NCI-H526 treated with DMSO at 0.1 percent for 48 hours (cell line): ENCODE data around the gene FARP1.

Experiments
- DNase-seq: peaks from one replicate; lab custom pipeline; 2025; lab: John Stamatoyannopoulos, UW

Gene FARP1

GRCh38 chr13:98503175-98504028 lies 360.5 kb downstream of the FARP1 start:
- no peak for DNase-seq

GRCh38 chr13:98504029-98504351 lies 361.1 kb downstream of the FARP1 start:
- no peak for DNase-seq

DNA sequence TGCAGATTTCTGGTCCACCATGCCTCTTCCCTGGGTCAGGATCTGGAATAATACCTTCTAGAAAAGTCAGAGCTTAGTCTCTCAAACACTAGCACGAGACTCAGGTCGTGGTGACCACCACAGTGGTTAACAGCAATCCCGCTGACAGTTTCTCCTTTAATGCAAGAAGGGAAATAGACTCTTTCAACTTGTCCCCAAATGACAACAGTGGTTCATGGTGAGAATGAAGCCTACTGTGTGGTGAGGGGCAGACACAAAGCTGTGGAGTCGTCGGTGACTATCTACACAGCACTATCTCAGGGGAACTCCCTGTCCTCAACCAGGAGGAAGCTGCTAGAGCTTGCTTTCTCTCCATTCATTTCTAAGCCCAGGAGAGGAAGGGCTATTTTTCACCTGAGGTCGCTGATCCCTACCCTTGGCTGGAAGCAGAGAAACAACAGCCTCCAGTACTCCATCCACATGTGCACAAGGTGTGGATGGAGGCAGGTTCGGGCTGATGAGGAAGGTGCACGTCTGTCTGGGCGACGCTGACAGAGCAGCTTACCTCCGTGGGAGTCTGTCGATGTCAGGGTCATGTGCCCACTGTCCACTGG lies 361.6 kb downstream of the FARP1 start:
- DNase-seq, result no peak
